Stimulated activated CD8-positive, alpha-beta memory T cell treated with anti-CD3 and anti-CD28 coated beads, Interleukin-4, amount 100 ng/mL, for 48 hours (primary cell): Measurements from ENCODE around the gene SCGB3A1.

Source experiments
- DNase-seq: peaks from one replicate; pipeline ENCODE4 v3.0.0-alpha.2; 2020

SCGB3A1 gene

GRCh38 chr5:180603076-180603594 is 11.8 kb upstream of the SCGB3A1 start:
- DNase-seq: no peak

DNA sequence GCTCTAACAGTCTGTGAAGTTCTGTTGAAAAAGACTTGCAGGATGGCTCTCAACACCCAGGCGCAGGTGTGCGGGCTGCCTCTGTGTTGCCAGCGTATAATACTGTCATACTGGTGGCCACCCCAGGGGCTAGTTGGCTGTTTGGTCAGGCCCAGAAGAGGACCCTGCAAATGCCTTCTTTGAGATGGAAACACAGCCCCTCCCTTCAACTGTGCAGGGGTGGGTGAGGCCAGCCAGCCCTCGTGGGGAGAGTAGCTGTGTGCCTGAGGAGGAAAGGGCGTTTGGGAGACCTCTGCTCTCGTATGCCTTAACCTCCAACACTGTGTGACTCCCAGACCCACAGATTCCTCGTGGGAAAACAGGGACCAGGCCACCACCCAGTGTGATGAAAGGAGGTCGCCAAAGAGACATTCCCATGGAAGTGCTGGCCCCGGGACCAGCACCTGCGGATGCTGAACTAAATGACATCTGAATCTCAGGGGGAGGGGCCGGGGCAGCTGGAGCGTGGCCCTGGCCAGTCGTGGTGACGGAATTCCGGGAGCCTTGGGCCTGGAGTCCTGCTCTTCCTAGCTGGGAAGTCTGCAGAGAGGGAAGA is 11.3 kb upstream of the SCGB3A1 start:
- DNase-seq: no peak

GRCh38 chr5:180601591-180602480 is 10.5 kb upstream of the SCGB3A1 start:
- DNase-seq: no peak

DNA sequence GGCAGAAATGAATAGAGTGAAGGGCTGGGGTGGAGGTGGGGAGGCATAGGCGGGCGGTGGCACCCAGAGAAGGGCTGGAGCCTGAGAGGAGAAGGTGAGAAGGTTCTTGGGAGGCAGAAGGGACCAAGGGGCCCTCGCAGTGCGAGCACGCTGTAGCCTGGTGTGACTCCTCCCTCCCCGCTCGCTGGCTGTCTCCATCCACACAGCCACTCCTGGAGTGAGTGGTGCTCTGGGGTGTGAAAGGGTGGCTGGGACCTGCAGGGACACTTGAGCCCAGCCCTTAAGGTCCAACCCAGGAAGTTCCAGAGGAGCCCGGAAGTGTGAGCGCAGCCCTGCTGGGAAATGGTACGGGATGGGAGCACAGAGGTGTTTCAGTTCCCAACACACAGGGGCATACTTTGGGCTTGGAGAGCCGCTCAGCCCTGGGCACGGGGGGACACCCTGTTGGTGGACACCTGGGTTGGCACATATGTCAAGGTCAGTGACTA is 9.3 kb upstream of the SCGB3A1 start:
- no peak for DNase-seq

- DNase-seq: no peak
Measured at GRCh38 chr5:180599981-180600553, 8.8 kb upstream of the SCGB3A1 start.

- no peak for DNase-seq
Measured at GRCh38 chr5:180599590-180599914, 8.3 kb upstream of the SCGB3A1 start.

DNA sequence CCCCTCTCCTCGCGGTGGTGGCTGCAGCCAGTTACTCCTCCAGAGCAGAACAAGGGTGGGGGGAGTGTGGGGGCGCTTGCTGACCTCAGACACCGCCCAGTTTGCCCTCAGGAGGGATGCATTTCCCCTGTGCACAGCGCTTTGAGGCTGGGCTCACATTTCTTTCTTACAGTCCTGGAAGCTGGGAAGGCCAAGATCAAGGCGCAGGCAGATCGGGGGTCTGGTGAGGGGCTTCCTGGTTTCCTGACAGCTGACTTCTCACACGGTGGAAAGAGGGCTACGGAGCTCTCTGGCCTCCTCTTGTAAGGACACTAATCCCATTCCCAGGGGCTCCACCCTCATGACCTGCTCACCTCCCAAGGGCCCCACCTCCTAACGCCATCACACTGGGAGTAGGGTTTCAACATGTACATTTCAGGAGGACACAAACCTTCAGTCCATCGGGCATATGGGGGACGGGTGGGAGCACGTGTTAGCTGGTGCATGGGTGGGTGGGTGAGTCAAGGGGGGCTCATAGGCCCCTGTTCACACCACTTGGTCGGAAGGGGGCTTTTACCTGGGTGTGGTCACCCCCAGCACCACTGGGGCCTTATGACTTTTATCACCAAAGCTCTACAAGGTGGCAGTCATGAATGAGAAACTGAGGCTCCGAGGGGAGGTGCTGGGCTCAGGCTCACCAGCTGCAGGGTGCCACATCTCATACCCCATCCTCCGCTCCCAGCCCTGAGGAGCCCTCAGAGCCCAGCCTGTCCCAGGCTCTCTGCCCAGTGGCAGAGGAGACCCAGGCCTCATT is 7.7 kb upstream of the SCGB3A1 start:
- DNase-seq: no peak

GRCh38 chr5:180598316-180598701 is 7.0 kb upstream of the SCGB3A1 start:
- no peak for DNase-seq

GRCh38 chr5:180596668-180597231 is 5.5 kb upstream of the SCGB3A1 start:
- peak; percentile 14 for DNase-seq

DNA sequence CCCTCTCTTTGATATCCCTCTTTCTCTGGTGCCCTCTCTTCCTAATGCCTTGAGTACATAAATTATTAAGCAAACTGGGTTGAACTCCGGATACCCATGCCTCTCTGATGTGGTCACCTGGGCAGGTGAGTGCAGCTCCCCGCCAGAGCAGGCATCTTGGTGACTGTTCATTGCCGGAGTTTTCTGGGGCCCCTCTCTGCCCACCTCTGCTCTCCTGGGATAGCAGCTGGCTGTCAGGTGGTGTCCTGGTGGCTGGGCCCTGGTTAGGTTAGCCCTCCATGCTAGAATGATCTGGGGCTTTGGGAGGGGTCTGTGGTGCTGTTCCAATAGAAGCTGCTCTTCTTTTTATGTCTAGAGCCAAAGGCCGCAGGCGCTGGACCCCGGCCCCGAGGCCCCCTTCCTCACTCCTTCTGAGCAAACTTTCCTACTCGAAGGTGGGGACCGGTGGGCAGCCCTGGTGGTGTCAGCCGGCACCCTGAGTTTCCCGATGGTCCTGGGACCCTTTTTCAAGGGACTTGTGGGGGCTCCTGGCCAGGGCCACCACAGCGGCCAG is 4.9 kb upstream of the SCGB3A1 start:
- DNase-seq: peak; percentile 10

GRCh38 chr5:180595381-180596114 is 4.2 kb upstream of the SCGB3A1 start:
- DNase-seq: no peak

- DNase-seq: no peak
Measured at GRCh38 chr5:180595046-180595379, 3.7 kb upstream of the SCGB3A1 start.

DNA sequence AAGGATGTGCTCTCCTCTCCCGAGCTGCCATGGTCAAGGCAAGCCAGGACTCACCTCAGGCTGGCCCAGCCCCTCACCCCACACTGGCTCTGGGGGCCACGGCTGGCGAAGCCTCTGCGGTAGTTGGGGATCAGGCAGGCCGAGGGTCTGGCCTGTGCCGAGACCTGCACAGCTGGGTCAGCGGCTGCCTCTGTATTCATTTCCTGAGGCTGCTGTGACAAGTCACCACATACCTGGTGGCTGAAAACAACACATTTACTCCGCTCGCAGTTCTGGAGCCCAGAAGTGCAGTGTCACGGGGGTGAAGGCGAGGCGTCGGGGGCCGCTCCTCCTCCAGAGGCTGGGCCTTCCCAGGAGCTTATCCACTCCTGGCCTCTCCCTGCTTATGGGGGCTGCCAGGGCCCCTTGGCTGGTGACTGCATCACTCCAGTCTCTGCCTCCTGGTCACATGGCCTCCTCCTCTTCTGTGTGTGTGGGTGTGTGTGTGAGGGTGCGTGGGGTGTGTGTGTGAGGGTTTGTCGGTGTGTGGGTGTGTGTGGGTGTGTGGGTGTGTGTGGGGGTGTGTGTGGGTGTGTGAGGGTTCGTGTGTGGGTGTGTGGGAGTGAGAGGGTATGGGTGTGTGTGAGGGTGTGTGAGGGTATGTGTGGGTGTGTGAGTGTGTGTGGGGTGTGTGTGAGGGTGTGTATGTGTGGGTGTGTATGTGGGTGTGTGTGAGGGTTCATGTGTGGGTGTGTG is 3.2 kb upstream of the SCGB3A1 start:
- DNase-seq: no peak

DNA sequence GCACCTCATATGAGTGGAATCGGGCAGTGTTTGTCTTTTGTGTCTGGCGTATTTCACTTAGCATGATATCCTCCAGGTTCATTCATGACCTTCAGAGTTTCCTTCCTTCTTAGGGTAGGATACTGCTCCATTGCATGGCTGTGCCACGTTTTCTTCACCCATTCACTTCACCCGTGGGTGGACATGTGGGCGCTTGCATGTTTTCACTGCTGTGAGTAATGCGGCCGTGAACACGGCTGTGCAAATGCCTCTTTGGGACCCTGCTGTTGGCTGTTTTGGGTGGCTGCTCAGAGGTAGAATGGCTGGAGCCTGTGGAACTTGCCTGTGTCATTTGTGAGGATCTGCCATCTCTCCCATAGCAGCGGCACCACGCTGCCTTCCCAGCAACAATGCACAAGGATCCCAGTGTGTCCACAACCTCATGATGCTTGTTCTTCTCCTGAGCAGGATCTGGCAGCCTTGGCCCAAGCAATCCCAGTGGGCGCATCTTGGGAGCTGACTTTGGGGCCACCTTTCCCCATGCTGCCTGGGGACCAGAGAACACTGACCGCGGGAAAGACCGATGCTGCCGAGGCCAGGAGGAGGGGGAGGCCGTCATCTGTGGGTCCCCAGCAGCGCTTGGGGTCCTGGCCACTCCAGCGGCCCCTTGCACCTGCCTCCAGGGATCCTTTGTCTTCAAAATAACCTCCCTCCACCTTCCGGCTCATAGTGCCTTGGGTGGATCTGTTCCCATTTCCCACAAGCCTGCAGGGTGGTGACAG is 2.3 kb upstream of the SCGB3A1 start:
- no peak for DNase-seq

- DNase-seq: no peak
Measured at GRCh38 chr5:180592176-180592575, 877 bp upstream of the SCGB3A1 start.

DNA sequence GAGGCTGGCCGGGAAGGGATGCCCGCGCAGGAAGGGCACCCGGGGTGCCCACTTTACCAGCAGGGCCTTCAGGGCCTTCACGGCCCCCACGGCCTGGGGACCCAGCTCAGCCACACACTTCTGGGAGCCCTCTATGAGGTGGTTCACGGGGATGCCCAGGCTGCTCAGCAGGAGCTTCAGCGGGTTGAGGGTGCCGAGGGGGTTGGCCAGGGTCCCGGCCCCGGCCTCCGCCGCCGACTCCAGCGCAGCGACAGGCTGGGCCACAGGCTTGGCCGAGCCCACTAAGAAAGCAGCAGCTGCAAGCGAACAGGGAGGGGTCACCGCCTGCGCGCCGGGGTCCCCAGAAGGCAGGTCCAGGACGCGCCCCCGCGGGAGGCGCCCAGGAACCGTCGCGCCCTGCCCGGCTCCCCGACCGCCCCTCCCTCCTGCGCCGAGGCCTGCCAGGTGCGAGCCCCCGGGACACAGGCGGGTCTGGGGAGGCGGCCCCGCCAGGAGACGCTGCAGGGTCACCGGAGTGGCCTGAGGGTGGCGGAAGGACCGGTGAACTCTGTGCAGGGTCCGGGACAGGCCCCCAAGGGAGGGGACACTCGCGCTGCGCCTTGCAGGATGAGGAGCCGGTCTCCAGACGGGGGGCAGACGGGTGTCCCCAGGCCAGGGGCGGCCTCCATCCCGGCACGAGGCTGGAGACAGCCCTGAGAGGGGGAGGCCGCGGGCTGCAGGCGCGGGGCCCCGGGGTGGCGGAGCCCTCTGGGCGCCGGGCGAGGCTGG is 572 bp downstream of the SCGB3A1 start:
- DNase-seq: no peak

DNA sequence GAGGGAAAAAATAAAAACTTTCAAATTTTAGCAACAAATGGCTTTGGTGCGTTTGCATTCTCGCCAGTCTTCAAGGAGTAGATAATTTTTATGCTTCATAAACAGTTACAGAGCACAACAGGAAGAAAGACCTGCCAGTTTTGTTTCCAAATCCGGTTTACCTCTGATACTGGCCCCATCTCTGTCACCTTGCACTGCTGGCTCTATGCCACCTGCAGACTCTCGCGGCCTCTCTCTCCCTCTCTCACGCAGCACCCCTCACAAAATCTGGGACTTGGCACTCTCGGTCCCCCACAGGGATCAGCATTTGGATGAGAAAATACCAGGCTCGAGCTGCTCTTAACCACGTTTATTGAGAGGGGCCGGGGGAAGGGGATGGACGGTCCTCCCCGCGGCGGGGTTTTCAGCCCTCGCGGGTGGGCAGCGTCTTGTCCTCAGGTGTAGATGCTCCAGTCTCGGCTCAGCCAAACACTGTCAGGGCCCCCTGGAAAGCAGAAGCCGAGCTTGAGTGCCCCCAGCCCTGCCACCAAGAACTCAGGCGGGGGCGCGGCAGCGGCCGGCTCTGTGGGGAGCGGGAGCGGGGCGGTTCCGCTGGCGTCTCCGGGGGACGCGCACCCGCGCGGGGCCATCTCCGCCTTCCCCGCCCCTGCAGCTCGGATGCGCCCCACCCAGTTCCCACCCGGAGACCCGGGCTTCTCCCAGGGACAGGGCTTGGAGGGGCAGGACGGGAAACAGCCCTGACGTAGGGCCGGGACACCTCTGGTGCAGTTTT is 1.3 kb downstream of the SCGB3A1 start:
- no peak for DNase-seq

DNA sequence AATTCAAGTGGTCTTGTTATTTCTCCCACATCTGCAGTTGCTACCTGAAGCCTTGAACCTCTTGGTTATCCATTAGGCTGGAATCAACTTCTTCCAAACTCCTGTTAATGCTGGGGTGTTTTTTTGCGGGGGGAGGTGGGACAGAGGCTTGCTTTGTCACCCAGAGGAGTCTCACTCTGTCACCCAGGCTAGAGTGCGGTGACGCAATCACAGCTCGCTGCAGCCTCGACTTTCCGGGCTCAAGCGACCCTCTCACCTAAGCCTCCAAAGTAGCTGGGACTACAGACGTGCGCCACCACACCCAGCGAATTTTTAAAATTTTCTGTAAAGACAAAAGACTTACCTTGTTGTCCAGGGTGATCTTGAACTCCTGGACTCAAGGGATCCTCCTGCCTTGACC is 4.4 kb downstream of the SCGB3A1 start:
- no peak for DNase-seq

DNA sequence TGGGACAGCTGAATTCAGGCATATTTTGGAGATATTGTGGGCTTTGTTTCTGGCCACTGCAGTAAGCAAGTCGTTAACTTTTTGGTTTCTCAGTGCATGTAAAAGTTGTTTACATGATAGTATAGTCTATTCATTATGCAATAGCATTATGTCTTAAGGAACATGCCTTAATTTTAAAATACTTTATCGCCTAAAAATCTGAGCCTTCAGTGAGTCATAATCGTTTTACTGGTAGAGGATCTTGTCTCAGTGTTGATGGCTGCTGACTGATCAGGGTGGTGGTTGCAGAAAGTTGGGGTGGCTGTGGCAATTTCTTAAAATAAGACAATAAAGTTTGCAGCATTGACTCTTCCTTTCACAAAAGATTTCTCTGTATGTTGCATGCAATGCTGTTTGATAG is 5.1 kb downstream of the SCGB3A1 start:
- no peak for DNase-seq
